Stimulated activated CD8-positive, alpha-beta memory T cell treated with anti-CD3 and anti-CD28 coated beads, Interleukin-7, amount 100 ng/mL, for 48 hours (primary cell): ENCODE measurements around the gene PPP1R12B.
"Not testable (repeated sequence)": the region's sequence is repeated elsewhere in the genome, so short reads cannot be mapped to it uniquely, and the experiment has no call there.

Experiments used
- DNase-seq, 2 donors: peaks; one replicate each; pipeline ENCODE4 v3.0.0-alpha.2; 2020; ENCODE audit warnings: low read depth in 1 of 2; ENCODE audit errors: extremely low read depth in 1 of 2

The PPP1R12B gene

GRCh38 chr1:202624088-202624780, 275.7 kb downstream of the PPP1R12B start:
- DNase-seq, result no peak

GRCh38 chr1:202624781-202625108, 276.2 kb downstream of the PPP1R12B start:
- DNase-seq, result no peak

GRCh38 chr1:202625416-202626360, 277.2 kb downstream of the PPP1R12B start:
- DNase-seq, result peak; percentile 32 to 40

GRCh38 chr1:202627036-202627435, 278.5 kb downstream of the PPP1R12B start:
- not testable (repeated sequence) for DNase-seq

GRCh38 chr1:202627841-202628565, 279.5 kb downstream of the PPP1R12B start:
- DNase-seq, result no peak

- no peak for DNase-seq
Measured at GRCh38 chr1:202628646-202629215, 280.2 kb downstream of the PPP1R12B start.

- DNase-seq, result not testable (repeated sequence)
Measured at GRCh38 chr1:202629257-202629811, 280.8 kb downstream of the PPP1R12B start.

- DNase-seq, result not testable (repeated sequence)
Measured at GRCh38 chr1:202630096-202630495, 281.6 kb downstream of the PPP1R12B start.

GRCh38 chr1:202630541-202630940, 282.0 kb downstream of the PPP1R12B start:
- DNase-seq, result no peak

GRCh38 chr1:202631076-202631923, 282.8 kb downstream of the PPP1R12B start:
- no peak for DNase-seq

GRCh38 chr1:202632241-202632640, 283.7 kb downstream of the PPP1R12B start:
- DNase-seq, result no peak

- not testable (repeated sequence) for DNase-seq
Measured at GRCh38 chr1:202636171-202636570, 287.7 kb downstream of the PPP1R12B start.

- not testable (repeated sequence) for DNase-seq
Measured at GRCh38 chr1:202637321-202638018, 289.0 kb downstream of the PPP1R12B start.

- no peak for DNase-seq
Measured at GRCh38 chr1:202638019-202638700, 289.7 kb downstream of the PPP1R12B start.

- not testable (repeated sequence) for DNase-seq
Measured at GRCh38 chr1:202638701-202639305, 290.3 kb downstream of the PPP1R12B start.

GRCh38 chr1:202639500-202639899, 291.0 kb downstream of the PPP1R12B start:
- DNase-seq, result no peak

- DNase-seq, result no peak
Measured at GRCh38 chr1:202642212-202642611, 293.7 kb downstream of the PPP1R12B start.
